Stimulated activated CD4-positive, alpha-beta T cell treated with anti-CD3 and anti-CD28 coated beads, Interleukin-1b, Interleukin-23, amount 100 ng/mL, for 48 hours (primary cell): ENCODE results near the gene ZNF765.
"Not testable (repeated sequence)": the region's sequence is repeated elsewhere in the genome, so short reads cannot be mapped to it uniquely, and the experiment has no call there.

ENCODE experiments used
- DNase-seq: peaks from one replicate; pipeline ENCODE4 v3.0.0-alpha.2; 2020

Gene ZNF765

GRCh38 chr19:53422551-53422950 is 27.6 kb downstream of the ZNF765 start:
- no peak for DNase-seq

DNA sequence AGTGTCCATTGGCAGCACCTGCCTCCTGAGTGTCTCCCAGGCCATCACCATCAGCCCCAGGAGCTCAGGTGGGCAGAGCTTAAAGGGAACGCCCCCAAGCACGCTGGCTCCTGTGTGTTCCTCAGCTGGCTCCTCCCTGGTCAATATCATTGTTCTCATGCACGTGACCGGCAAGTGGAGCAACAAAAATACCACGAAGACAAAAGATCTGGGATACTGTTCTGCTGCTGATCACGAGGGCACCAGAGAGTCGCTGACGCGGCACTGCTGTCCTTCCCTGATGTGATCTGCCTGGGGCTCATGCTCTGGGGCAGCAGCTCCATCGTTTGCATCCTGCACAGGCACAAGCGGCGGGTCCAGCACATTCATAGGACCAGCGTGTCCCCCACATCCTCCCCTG is 28.1 kb downstream of the ZNF765 start:
- not testable (repeated sequence) for DNase-seq

GRCh38 chr19:53423680-53424079 is 28.7 kb downstream of the ZNF765 start:
- not testable (repeated sequence) for DNase-seq

DNA sequence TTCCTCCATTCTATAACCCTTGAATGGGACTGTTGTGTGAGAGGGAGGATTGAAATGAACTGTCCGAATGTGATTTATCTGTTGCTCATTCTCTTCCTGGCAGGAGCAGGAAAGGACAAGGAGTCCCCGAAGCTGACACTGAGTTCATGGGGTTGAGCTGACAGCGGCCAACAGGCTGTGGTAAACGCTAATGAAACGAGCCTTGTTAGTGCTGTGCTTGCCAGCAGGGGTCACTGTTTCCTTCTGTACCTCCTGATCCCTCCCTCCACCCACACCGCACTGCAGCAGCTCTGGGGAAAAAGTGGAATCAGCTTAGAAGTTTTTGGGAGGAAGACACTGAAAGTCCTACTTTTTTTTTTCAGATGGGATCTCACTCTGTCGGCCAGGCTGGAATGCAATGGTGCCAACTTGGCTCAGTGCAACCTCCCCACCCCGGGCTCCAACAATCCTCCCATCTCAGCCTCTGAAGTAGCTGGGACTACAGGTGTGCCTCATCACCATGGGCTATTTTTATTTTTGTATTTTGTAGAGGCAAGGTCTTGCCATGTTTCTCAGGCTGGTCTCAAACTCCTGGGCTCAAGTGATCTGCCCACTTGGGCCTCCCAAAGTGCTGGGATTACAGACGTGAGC is 30.1 kb downstream of the ZNF765 start:
- peak; percentile 59 for DNase-seq

DNA sequence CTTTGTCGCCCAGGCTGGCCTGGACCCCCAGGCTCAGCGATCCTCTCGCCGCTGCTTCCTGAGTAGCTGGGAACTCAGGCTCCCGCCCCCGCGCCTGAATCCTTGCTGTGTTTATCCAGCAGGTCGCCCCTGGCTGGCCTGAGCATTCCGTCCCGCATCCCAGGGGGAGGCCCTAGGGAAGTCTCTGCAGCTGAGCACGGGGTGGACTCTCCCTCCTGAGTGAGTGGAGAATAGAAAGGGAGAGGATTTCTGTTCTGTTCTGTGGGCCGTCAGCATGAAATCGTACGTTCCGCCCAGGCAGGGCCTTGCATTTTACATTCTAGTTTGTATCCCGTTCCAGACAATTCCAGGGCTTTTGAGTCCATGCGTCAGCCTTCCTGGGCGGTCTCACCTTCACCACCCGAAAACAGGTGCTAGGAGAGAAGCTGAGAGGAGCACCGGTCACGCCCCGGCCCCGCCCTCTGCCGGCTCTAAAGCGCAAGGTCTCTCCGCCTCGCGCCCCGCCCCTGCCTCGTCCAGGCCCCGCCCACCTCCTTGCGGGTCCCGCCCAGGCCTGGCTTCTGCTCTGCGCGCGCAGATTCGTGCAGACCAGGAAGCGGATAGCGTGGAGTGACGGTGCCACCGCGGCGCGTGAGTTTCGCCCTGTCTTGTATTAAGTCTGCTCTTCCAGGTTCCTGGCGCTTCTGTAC is 36.6 kb downstream of the ZNF765 start, which contains the start of gene ZNF761:
Gene ZNF761, plus strand, starts transcription at position 586 of the 689 bp plus-strand sequence. CDS start 15,285 bp downstream, outside the sequence.
- DNase-seq, result peak; percentile 96

DNA sequence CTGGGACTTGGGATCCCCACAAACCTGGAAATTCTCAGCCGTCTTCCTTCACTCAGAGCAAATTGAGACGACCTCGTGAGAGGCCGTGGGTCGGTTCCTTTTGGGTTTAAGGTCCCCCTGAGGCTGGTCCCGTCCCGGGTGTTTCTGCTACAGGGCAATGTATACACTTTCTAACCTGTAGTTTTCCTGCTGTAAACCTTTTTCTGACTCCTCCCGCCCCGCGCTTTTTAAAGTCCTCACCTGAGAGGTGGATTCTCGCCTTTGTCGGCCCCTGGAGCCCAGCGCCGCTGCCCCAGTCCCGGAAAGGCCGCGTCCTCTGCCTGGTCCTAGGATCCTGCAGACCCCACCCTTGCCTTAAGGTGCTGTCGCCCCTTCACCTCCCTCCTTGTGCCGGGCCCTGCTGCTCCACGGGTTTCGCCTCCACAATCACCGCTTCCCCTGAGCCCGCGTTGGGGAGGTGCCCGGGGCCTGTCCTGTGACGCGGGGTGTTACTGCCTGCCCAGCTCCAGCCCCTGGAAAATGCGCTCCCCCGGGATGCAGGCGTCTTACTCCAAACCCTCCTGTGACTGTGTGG is 37.2 kb downstream of the ZNF765 start:
- DNase-seq, result peak; percentile 5

DNA sequence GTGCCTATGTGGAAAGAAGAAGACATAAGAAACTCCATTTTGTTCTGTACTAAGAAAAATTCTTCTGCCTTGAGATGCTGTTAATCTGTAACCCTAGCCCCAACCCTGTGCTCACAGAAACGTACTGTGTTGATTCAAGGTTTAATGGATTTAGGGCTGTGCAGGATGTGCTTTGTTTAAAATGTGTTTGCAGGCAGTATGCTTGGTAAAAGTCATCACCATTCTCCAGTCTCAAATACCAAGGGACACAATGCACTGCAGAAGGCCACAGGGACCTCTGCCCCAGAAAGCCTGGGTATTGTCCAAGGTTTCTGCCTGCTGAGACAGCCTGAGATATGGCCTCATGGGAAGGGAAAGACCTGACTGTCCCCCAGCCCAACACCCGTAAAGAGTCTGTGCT is 48.9 kb downstream of the ZNF765 start:
- not testable (repeated sequence) for DNase-seq

GRCh38 chr19:53447196-53447595 is 52.2 kb downstream of the ZNF765 start:
- not testable (repeated sequence) for DNase-seq

GRCh38 chr19:53455828-53456227 is 60.9 kb downstream of the ZNF765 start:
- DNase-seq, result no peak

GRCh38 chr19:53460131-53460721 is 65.3 kb downstream of the ZNF765 start:
- DNase-seq, result not testable (repeated sequence)

- DNase-seq, result no peak
Observed at GRCh38 chr19:53461866-53462265, 66.9 kb downstream of the ZNF765 start.

GRCh38 chr19:53462861-53463260 is 67.9 kb downstream of the ZNF765 start:
- DNase-seq, result no peak

- peak; percentile 13 for DNase-seq
Observed at GRCh38 chr19:53463263-53463662, 68.3 kb downstream of the ZNF765 start.

DNA sequence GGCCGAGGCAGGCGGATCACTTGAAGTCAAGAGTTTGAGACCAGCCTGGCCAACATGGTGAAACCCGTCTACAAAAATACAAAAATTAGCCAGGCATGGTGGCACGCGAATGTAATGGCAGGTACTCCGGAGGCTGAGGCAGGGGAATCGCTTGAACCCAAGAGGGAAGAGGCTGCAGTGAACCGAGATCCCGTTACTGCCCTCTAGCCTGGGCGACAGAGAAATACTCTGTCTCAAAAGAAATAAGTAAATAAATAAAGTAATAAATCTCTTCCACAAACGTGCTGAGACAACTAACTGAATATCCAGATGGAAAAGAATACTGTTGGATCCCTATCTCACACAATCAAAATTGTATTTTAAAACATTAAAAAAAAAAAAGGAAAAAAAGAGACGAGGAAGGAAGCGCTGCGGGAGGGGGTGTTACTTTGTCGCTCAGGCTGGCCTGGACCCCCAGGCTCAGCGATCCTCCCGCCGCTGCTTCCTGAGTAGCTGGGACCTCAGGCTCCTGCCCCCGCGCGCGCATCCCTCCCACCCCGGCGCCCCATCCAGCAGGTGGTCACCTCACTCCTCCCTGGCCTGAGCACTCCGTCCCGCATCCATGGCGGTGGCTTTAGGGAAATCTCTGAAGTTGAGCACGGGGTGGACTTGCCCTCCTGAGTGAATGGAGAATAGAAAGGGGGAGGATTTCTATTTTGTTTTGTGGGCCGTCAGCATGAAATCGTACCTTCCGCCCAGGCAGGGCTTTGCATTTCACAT is 72.0 kb downstream of the ZNF765 start:
- DNase-seq, result no peak

- DNase-seq, result peak; percentile 93
Observed at GRCh38 chr19:53467485-53468262, 72.7 kb downstream of the ZNF765 start, which contains the start of gene ZNF813. Gene ZNF813, plus strand, starts transcription at chr19:53467733. Its CDS starts 16,090 bp downstream, at chr19:53483823.

DNA sequence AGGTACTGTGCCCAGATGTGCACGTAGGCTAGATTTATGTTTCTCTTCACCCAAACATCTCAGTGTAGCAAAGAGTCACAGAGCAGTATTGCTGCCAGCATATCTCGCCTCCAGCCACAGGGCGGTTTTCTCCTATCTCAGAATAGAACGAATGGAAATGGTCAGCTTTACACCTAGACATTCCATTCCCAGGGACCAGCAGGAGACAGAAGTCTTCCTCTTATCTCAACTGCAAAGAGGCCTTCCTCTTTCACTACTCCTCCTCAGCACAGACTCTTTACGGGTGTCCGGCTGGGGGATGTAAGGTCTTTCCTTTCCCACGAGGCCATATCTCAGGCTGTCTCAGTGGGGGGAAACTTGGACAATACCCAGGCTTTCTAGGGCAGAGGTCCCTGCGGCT is 73.7 kb downstream of the ZNF765 start:
- not testable (repeated sequence) for DNase-seq

GRCh38 chr19:53471916-53472315 is 77.0 kb downstream of the ZNF765 start:
- no peak for DNase-seq

- not testable (repeated sequence) for DNase-seq
Observed at GRCh38 chr19:53474832-53475231, 79.9 kb downstream of the ZNF765 start.

DNA sequence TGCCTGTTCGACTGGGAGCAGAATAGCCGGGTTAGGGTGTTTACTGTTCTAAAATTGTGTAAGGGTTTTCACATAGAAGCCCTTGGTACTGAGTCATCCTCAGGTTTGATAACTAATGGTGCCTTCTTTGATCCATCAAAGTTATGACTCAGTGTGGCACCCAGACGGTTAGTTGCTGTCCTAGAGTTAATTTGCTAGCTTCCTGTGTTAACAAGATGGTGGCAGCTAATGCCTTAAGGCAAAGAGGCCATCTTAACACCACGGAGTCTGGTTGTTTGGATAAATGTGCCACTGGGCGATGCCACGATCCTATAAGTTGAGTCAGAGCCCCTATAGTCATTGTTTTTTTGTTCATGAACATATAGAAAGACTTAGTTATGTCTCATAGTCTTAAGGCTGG is 80.5 kb downstream of the ZNF765 start:
- not testable (repeated sequence) for DNase-seq
